ENCODE data around the gene THAP7. TPM values are rescaled to one million over a fixed set of nuclear protein-coding genes. Genes with fewer than 3 reads are reported as not detected.

The THAP7 gene
- total and polyA plus RNA-seq, 2 of the 4 experiments (the other 2 are of a cell fraction), result 14.2 to 19.8 TPM

- TF ChIP-seq CTCF (conservative IDR thresholded peaks at IDR 0.05; ENCODE audit: low read depth, low read length), result peak; percentile 71
Measured at GRCh38 chr22:20981787-20982562, 19.9 kb downstream of the THAP7 start, which contains the start of gene LZTR1 (continued).
